K562 (cell line): ENCODE measurements around the gene SHROOM3. TPM values are rescaled to one million over a fixed set of nuclear protein-coding genes. Genes with fewer than 3 reads are reported as not detected.

Experiments
- ATAC-seq: fragments of 200-7000 bp; cut with Tn5 transposase; 3 replicates; pipeline ENCODE4 v1.9.1; 2020; ENCODE audit warnings: moderate library complexity
- BruUV-seq: library from RNA; stranded (reverse); fragments of 400-500 nt; replicated peaks from 2 replicates; lab custom pipeline; 2021; lab: Mats Ljungman, UMichigan
- CTCF ChIA-PET: fragments of 300-600 bp; formaldehyde crosslinking; extraction: SDS; loops from one replicate; lab custom pipeline; 2021; ENCODE audit warnings: low intra/inter-chr PET ratio; lab: Yijun Ruan, JAX
- POLR2A ChIA-PET: fragments of 300-600, 350-650 bp; sonication (Branson Sonifier 250); formaldehyde crosslinking; extraction: SDS; loops from one replicate; lab custom pipeline; 2021; ENCODE audit warnings: antibody characterized with exemption, inconsistent platforms; lab: Yijun Ruan, JAX
- DNase-seq, 4 experiments: peaks; one replicate each; pipeline versions ENCODE4 v3.0.0 to v3.0.0-alpha.2; 2011 to 2018; ENCODE audit warnings: low spot score in 3 of 4, mixed read lengths in 3 of 4; ENCODE audit errors: extremely low read depth in 1 of 4
- FAIRE-seq: peaks from 2 replicates; lab custom pipeline; 2011; peaks lifted over from hg19 to GRCh38; lab: Jason Lieb, UNC
- H2AFZ ChIP-seq: 2 replicates; pipeline ENCODE4 v1.6.0; 2011; ENCODE audit warnings: low read depth, low read length, control low read depth, inconsistent platforms
- H3K27ac ChIP-seq: fragments of 200-600 bp; 3 replicates; pipeline ENCODE4 v1.8.0; 2011; ENCODE audit warnings: low read depth, mild to moderate bottlenecking, control low read depth, inconsistent platforms, low read length, moderate library complexity, mixed read lengths; ENCODE audit errors: extremely low read depth
- H3K27me3 ChIP-seq, 2 experiments: fragments of 300-600 bp in 1 of 2; 2 replicates in 1 of 2; 3 replicates in 1 of 2; pipeline versions ENCODE4 v1.6.0 to v1.8.0; 2011; ENCODE audit warnings: inconsistent platforms in 2 of 2, low read length in 2 of 2, mild to moderate bottlenecking in 1 of 2, mixed read lengths in 1 of 2, moderate library complexity in 1 of 2; ENCODE audit not compliant: control insufficient read depth in 2 of 2, insufficient read depth in 2 of 2
- H3K36me3 ChIP-seq: fragments of 300-600 bp; 3 replicates; pipeline ENCODE4 v1.8.0; 2011; ENCODE audit warnings: mild to moderate bottlenecking, low read length, inconsistent platforms; ENCODE audit not compliant: control insufficient read depth, insufficient read depth
- H3K4me1 ChIP-seq, 2 experiments: fragments of 200-600 bp in 1 of 2; replicated peaks in 1 of 2; 2 replicates in 1 of 2; 3 replicates in 1 of 2; pipeline versions ENCODE4 v1.5.1 to v1.8.0; 2011; ENCODE audit warnings: inconsistent platforms in 2 of 2, low read length in 2 of 2, mild to moderate bottlenecking in 1 of 2, mixed read lengths in 1 of 2, moderate library complexity in 1 of 2; ENCODE audit not compliant: control insufficient read depth in 2 of 2, insufficient read depth in 2 of 2
- H3K4me2 ChIP-seq: 2 replicates; pipeline ENCODE4 v1.6.1; 2011; ENCODE audit warnings: low read length, control low read depth, inconsistent platforms, mixed read lengths; ENCODE audit not compliant: insufficient read depth
- H3K4me3 ChIP-seq: fragments of 200-600 bp; sonication (generic), shearing (Covaris generic); 2 replicates; pipeline ENCODE4 v1.5.1; 2016; ENCODE audit warnings: control low read depth, inconsistent platforms
- H3K79me2 ChIP-seq: fragments of 200-600 bp; 3 replicates; pipeline ENCODE4 v1.8.0; 2011; ENCODE audit warnings: low read length, inconsistent platforms; ENCODE audit not compliant: control insufficient read depth, insufficient read depth
- H3K9ac ChIP-seq, 2 experiments: 2 replicates each; pipeline versions ENCODE4 v1.6.0 to v1.6.1; 2011; ENCODE audit warnings: low read depth in 2 of 2, low read length in 2 of 2, control low read depth in 1 of 2, inconsistent platforms in 1 of 2, mild to moderate bottlenecking in 1 of 2, mixed read lengths in 1 of 2; ENCODE audit not compliant: insufficient read depth in 1 of 2
- H3K9me1 ChIP-seq: one replicate; pipeline ENCODE4 v1.6.0; 2011; ENCODE audit warnings: inconsistent platforms, mild to moderate bottlenecking, low read length, moderate library complexity; ENCODE audit not compliant: control insufficient read depth, insufficient read depth
- H3K9me3 ChIP-seq: replicated peaks from 2 replicates; pipeline ENCODE4 v1.5.1; 2011; ENCODE audit warnings: low read depth, low read length, inconsistent platforms; ENCODE audit not compliant: control insufficient read depth, insufficient read depth
- H4K20me1 ChIP-seq: replicated peaks from 2 replicates; pipeline ENCODE4 v1.6.1; 2011; ENCODE audit warnings: low read length, inconsistent platforms, mixed read lengths; ENCODE audit not compliant: control insufficient read depth, insufficient read depth
- CEBPZ ChIP-seq: fragments of 150-350 bp; IDR thresholded peaks from 2 replicates; pipeline ENCODE4 v1.6.1; 2014; ENCODE audit warnings: low read depth, mild to moderate bottlenecking, low read length, borderline replicate concordance
- ELF1 ChIP-seq: fragments of 200-800 bp; sonication (Bioruptor generic); IDR thresholded peaks from 2 replicates; pipeline ENCODE4 v1.6.1; 2016; ENCODE audit warnings: missing genetic modification characterization, missing compliant biosample characterization
- GABPB1 ChIP-seq: sonication (generic); formaldehyde crosslinking; IDR thresholded peaks from 2 replicates; pipeline ENCODE4 v1.8.0; 2022; ENCODE audit warnings: mild to moderate bottlenecking, missing genetic modification reagents
- HDGF ChIP-seq: fragments of 450-650 bp; IDR thresholded peaks from 2 replicates; pipeline ENCODE4 v1.6.1; 2016
- MED1 ChIP-seq: sonication (generic); formaldehyde crosslinking; IDR thresholded peaks from 2 replicates; pipeline ENCODE4 v1.8.1; 2023; ENCODE audit warnings: missing genetic modification reagents, borderline replicate concordance
- MTA2 ChIP-seq: fragments of 450-650 bp; IDR thresholded peaks from 2 replicates; pipeline ENCODE4 v1.6.1; 2016; ENCODE audit warnings: low read depth
- PHF21A ChIP-seq: fragments of 450-650 bp; IDR thresholded peaks from 2 replicates; pipeline ENCODE4 v1.6.1; 2017; ENCODE audit warnings: low read depth, borderline replicate concordance
- SRSF9 ChIP-seq: fragments of 200-400 bp; formaldehyde crosslinking; IDR thresholded peaks from 2 replicates; pipeline ENCODE4 v1.6.1; 2017; ENCODE audit warnings: low read depth, low read length, borderline replicate concordance
- UBTF ChIP-seq, 2 experiments: IDR thresholded peaks; 2 replicates each; pipeline ENCODE4 v1.6.1; 2012; ENCODE audit warnings: improper control_type of control experiment in 2 of 2, low read depth in 2 of 2, low read length in 2 of 2, borderline replicate concordance in 1 of 2
- USF1 ChIP-seq: sonication (generic); formaldehyde crosslinking; IDR thresholded peaks from 2 replicates; pipeline ENCODE4 v1.9.0; 2022; ENCODE audit warnings: mild to moderate bottlenecking, missing genetic modification reagents
- ZNF589 ChIP-seq: fragments of 200-800 bp; sonication (Bioruptor generic); IDR thresholded peaks from 2 replicates; pipeline ENCODE4 v1.6.1; 2016; ENCODE audit warnings: low read depth, missing genetic modification characterization, missing compliant biosample characterization
- ZNF695 ChIP-seq: fragments of 450-650 bp; formaldehyde crosslinking; IDR thresholded peaks from 2 replicates; pipeline ENCODE4 v1.4.0; 2020; ENCODE audit warnings: mild to moderate bottlenecking, moderate library complexity
- WGBS: fragments of 100-300 bp; shearing (Covaris generic); methylation state at CpG from one replicate; pipeline ENCODE4 v1.1.6; 2016; ENCODE audit warnings: low coverage, mixed read lengths; ENCODE audit not compliant: insufficient coverage; ENCODE audit errors: missing lambda C conversion rate; 5-methylcytosine and 5-hydroxymethylcytosine counted together
- in situ Hi-C: fragments of 300-500 bp; cut with MboI; formaldehyde crosslinking; loops from 4 replicates; pipeline ENCODE4 v1.15.0; 2018; ENCODE audit warnings: inconsistent platforms, mixed read lengths
- intact Hi-C: fragments of 100-400 bp; cut with micrococcal nuclease; formaldehyde crosslinking; loops from 2 replicates; pipeline ENCODE4 v1.14.2; 2022
- polyA plus RNA-seq, 8 experiments: library from polyadenylated mRNA; depleted of rRNA in 4 of 8; stranded (reverse) in 5 of 8; unstranded in 3 of 8; fragments of >200 nt; fragmentation: Nextera tagmentation in 2 of 8; fragmentation: Illumina TruSeq in 1 of 8; extraction: Ambion mirVana in 2 of 8; extraction: Trizol in 1 of 8; gene quantifications; 2 replicates each; pipeline versions ENCODE4 v1.2.1 to v1.2.3, GENCODE V29; 2011 to 2014; ENCODE audit warnings: inconsistent platforms in 1 of 8, missing spikeins in 1 of 8
- total RNA-seq, 7 experiments: library from RNA; depleted of rRNA in 6 of 7; stranded (reverse); fragments of >200 nt in 6 of 7; fragmentation: Illumina TruSeq in 2 of 7; extraction: Trizol in 2 of 7; gene quantifications; 2 replicates each; pipeline versions ENCODE4 v1.2.1 to v1.2.3, GENCODE V29; 2011 to 2021; ENCODE audit warnings: low replicate concordance in 1 of 7

Gene SHROOM3
- total and polyA plus RNA-seq, 9 of the 15 experiments (the other 6 are each of a cell fraction or from before 2014, with no cell fraction given), result 0.01 to 0.07 TPM; not detected in 7

- no peak for TF ChIP-seq CEBPZ
- TF ChIP-seq PHF21A, result no peak
- TF ChIP-seq, all 486 proteins: peak for 0
Measured at GRCh38 chr4:76637712-76638361, 202.8 kb downstream of the SHROOM3 start (continued).

GRCh38 chr4:76639288-76639687 lies 204.3 kb downstream of the SHROOM3 start:
- Histone ChIP-seq H3K27me3 (peaks cover 3 to 9% of the 10 kb centered on the region in 2 experiments; a peak in 3 of 5 replicates), H3K4me1 (no peaks in the 10 kb centered on the region), H3K79me2 (no peaks in the 10 kb centered on the region), H3K4me2 (no peak overlapping the region), H3K4me3 (no peak overlapping the region), H3K9me1 (no peaks in the 10 kb centered on the region), H3K9me3 (no peaks in the 10 kb centered on the region), H3K36me3 (no peaks in the 10 kb centered on the region), H2AFZ (no peak overlapping the region), H3K9ac (no peak overlapping the region), H3K27ac (no peak overlapping the region), H4K20me1 (no peaks in the 10 kb centered on the region)
- 0% methylated on average over 4 of the region's 4 CpGs for WGBS
- CTCF ChIA-PET, result no interaction called here
- in situ Hi-C loops (no loop called here), intact Hi-C loops (no loop called here)
- DNase-seq (no peak), ATAC-seq (no peak), FAIRE-seq (no peak)
- BruUV-seq, result no TSS peak
- POLR2A ChIA-PET, result interaction anchor here (0.9 kb wide), 1 partner anchor 10 kb away, joined by 3 read pairs; no protein-coding TSS in a partner anchor
- TF ChIP-seq ZNF589 (no peak), HDGF (no peak), MTA2 (no peak), ZNF695 (CRISPR knock-in tag) (no peak), GABPB1 (CRISPR knock-in tag) (no peak), USF1 (CRISPR knock-in tag) (no peak), SRSF9 (no peak), ELF1 (tag) (no peak), MED1 (CRISPR knock-in tag) (no peak), UBTF (IDR thresholded peaks at IDR 0.05; ENCODE audit: borderline replicate concordance in 1 of 2, low read depth in 2 of 2, low read length in 2 of 2) (no peak)
